Measurements from ENCODE around the gene PGD.
"Not testable (repeated sequence)": the region's sequence is repeated elsewhere in the genome, so short reads cannot be mapped to it uniquely, and the experiment has no call there.

The PGD gene

GRCh38 chr1:10437052-10437451 is 38.2 kb downstream of the PGD start:
- no peak for DNase-seq (ENCODE audit: low read depth in 2 of 2)

DNA sequence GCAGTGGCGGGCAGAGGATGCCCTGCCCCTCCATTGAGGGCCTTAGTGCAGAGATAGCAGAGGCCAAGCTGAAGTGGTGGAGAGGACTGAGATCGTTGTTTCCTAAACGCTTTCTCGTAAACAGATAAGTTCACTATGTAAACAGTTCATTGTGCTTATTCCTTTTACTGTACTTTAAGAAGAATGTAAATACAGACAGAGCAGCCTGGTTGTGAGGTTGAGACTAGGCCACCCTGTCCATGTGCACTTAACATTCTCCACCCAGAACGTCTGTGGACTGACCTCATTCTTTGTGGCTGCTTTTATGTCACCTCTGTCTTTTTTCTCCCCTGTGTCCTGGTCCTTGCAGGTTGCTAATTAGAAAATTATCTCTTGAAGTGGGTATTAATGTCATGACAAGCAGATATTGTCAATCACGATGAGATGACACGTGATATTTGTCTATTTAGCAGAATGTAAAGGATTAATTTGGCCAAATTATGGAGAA is 39.9 kb downstream of the PGD start:
- no peak for DNase-seq (ENCODE audit: low read depth in 2 of 2)

DNA sequence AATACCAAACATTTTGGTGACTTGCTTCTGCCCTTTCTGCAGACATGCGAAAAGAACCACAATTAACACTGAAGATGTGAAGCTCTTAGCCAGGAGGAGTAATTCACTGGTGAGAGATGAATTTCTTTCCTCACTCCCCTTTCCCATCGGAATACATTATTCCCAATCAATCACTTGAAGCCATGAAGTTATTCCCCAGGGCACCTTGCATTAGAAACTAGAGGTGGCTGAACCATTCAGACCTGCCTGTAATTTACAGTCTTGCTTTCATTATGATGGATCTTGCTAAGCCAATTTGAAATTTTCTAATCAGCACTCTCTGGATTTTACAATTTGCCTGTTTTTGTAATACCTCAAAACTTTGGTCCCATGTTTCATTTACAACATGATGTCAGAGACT is 41.4 kb downstream of the PGD start:
- DNase-seq (ENCODE audit: low read depth in 2 of 2), result no peak

GRCh38 chr1:10440794-10441193 is 41.9 kb downstream of the PGD start:
- DNase-seq (ENCODE audit: low read depth in 2 of 2), result no peak

DNA sequence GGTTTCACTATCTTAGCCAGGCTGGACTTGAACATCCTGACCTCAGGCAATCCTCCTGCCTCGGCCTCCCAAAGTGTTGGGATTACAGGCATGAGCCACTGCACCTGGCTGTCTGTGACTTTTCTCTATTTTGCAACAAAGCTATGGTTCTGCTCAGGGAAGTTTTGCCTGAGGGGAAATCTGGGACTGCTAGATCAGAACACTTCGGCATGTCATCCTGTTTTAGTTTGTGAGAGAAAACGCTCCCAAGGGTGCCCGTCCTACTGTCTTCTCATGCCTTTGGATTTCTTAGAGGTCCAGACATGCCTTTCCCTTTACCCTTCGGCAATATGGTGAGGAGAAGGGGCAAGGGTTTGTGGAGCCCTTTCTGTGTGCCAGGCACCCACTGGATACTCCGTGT is 45.4 kb downstream of the PGD start:
- no peak for DNase-seq (ENCODE audit: low read depth in 2 of 2)

- DNase-seq (ENCODE audit: low read depth in 2 of 2), result no peak
Measured at GRCh38 chr1:10444795-10445397, 46.0 kb downstream of the PGD start.

DNA sequence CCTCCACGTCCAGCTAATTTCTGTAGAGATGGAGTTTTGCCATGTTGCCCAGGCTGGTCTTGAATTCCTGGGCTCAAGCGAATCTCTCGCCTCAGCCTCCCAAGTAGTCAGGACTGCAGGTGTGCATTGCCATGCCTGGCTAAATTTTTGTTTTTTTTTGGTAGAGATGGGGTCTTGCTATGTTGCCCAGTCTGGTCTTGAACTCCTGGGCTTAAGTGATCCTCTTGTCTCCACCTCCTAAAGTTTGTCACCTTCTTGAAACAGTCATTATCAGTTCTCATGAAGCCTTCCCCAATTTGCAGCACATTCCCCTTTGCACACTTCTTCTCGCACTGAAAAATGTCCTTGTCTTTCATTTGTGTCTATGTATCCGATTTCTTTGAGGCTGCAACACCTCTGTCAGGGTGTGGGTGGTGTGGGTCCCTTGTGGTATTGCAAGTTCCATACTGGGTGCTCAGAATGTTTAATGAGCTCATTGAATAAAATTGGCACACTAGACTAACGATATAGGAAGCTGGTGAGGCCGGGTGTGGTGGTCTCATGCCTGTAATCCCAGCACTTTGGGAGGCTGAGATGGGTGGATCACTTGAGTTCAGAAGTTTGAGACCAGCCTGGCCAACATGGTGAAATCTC is 48.0 kb downstream of the PGD start:
- DNase-seq (ENCODE audit: low read depth in 2 of 2), result no peak

DNA sequence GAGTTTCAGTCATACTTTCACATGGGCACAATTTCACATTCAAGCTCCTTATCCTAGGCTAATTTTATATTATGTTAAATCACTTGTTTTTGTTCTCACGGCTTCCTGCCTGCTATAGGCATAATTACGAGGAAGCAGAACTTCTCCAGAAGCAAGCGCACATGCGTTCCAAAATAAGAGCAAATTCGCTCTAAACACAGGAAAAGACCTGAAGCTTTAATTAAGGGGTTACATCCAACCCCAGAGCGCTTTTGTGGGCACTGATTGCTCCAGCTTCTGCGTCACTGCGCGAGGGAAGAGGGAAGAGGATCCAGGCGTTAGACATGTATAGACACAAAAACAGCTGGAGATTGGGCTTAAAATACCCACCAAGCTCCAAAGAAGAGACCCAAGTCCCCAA is 50.9 kb downstream of the PGD start, which contains the start of gene CORT:
CORT (plus strand) TSS at position 281 of the 400 bp plus-strand sequence. CDS start 193 bp downstream, outside the sequence.
- DNase-seq (ENCODE audit: low read depth in 2 of 2), result no peak

DNA sequence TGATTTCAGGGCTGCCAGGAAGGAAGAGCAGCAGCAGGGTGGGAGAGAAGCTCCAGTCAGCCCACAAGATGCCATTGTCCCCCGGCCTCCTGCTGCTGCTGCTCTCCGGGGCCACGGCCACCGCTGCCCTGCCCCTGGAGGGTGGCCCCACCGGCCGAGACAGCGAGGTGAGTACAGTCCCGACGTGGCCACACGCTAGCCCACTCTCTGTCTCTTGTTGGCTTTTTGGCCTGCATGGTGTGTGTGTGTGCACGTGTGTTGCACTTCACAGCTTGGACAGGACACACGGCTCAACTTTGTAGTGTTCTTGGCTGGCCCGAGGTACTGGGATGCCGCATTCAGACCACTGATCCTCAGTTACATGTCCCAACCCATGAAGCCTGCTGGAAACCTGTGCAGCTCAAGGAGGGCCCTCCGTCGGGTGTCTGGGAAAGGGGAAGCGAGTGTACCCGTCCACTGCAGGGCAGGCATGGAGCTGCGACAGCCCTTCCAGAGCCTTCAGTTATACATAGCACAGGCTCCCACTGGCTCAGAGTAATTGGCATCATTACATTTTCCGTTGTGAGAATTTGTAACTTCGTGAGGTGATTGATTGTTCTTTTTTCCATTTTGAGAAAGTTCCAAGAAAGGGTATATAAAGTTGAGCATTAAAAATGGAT is 51.4 kb downstream of the PGD start:
- no peak for DNase-seq (ENCODE audit: low read depth in 2 of 2)

GRCh38 chr1:10450836-10451235 is 52.0 kb downstream of the PGD start:
- no peak for DNase-seq (ENCODE audit: low read depth in 2 of 2)

DNA sequence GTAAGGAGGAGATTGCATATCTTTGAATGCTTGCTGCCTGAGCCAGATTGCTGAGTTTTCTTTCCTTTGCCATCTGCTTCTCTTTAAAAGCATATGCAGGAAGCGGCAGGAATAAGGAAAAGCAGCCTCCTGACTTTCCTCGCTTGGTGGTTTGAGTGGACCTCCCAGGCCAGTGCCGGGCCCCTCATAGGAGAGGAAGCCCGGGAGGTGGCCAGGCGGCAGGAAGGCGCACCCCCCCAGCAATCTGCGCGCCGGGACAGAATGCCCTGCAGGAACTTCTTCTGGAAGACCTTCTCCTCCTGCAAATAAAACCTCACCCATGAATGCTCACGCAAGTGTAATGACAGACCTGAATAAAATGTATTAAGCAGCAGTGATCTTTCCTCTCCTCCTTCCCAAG is 52.4 kb downstream of the PGD start:
- DNase-seq (ENCODE audit: low read depth in 2 of 2), result no peak

GRCh38 chr1:10456048-10456447 is 57.2 kb downstream of the PGD start:
- no peak for DNase-seq (ENCODE audit: low read depth in 2 of 2)

DNA sequence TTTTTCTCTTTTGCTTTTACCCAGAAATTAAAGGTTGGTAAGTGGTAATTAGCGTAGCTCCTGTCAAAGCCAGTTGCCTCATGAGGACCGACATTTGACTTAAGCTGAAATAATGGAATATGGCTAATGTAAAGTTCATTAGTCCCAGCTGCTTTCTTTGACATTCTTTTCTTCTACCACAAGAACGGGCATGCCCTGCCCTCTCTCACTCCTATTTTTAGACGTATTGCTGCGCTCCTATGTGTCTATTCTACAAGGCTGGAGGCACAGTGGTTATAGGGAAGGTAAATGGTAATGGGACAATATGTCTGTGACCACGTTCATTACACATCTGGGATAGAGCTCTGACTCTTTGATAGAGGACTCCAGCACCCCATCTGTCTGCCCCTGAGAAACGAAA is 57.8 kb downstream of the PGD start:
- DNase-seq (ENCODE audit: low read depth in 2 of 2), result no peak

DNA sequence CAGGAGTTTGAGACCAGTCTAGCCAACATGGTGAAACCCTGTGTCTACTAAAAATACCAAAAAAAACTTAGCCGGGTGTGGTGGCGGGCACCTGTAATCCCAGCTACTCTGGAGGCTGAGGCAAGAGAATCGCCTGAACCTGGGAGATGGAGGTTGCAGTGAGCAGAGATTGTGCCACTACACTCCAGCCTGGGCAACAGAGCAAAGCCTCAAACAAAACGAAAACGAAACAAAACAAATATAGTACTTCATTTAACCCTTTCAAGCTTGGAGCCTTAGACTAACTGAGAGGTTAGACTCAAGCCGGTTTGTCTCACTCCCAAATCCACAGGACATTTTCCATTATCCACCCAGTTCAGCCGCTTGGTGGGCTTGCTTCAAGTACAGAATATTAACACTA is 58.6 kb downstream of the PGD start:
- DNase-seq (ENCODE audit: low read depth in 2 of 2), result not testable (repeated sequence)

DNA sequence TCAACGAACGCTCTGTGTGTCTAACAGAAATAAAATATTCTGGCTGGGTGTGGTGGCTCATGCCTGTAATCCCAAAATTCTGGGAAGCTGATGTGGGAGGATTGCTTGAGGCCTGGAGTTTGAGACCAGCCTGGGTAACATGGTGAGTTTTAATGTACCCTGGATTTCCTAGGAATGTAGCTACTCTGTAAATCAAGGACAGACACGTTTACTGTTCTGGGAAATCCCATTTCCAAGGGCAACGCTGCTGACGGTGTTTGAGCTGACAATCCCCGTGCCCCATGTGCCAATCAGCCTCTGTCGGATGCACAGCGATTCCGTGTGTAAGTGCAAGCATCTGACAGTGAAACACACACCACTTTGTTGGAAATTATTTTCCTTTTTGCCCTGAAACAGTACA is 59.0 kb downstream of the PGD start:
- no peak for DNase-seq (ENCODE audit: low read depth in 2 of 2)

DNA sequence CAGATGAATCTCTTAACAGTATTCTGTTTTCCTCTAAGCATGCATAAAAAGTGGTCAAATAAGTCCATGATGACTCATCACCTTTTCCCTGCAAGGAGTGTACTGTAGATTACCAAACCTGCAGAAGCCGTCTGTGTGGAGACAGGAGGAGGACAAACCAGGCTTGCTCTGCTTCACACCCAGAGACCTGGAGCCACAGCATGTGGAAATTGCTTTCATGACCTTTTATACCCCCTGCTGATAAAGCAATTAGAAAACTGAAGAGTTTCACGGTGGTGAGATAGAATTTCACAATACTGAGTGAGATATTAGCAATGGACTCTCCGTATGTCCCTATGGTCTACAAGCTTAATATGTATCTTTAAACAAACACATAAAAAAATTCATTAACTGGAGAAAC is 60.3 kb downstream of the PGD start:
- DNase-seq (ENCODE audit: low read depth in 2 of 2), result no peak

DNA sequence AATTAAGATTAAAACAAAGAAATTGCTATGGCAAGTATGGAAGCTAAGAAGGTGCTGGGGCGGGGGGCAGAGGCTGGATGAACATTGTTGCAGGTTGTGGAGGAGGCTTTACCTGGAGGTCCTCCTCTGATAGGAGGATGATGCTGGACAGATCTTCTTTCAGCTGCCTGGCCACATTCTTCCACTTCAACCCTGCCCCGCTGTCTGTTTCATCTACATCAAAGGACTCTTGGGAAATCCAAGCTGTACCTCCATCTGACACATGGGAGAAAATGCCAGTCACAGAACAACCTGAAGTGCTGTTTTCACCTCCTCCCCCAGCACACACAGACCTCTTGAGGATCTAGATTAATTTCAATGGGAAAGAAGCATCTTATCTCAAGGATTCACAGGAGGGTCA is 68.2 kb downstream of the PGD start:
- no peak for DNase-seq (ENCODE audit: low read depth in 2 of 2)

DNA sequence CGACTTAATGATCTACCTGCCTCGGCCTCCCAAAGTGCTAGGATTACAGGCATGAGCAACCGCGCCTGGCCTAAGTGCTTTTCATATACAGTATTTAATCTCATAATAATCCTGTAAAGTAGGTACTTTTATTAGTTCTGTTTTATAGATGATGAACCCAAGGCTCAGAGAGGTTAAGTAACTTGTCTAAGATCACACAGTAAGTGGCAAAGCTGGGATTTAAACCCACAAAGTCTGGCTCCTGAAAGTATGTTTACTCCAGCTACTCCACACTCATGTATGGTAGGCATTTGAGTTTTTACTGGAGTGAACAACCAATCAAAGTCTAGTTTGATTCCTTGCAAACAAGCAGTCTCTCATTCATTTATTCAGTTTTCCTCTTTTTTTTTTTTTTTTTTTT is 71.2 kb downstream of the PGD start:
- no peak for DNase-seq (ENCODE audit: low read depth in 2 of 2)
